Activated T-helper 2 cell treated with anti-CD3 and anti-CD28 coated beads, Interferon-gamma antibody, Interleukin-2, Interleukin-4, amounts not matched to agents 10 μg/mL and 5 μg/mL and 100 μg/mL, durations not matched to agents 14 hours and 24 hours and 36 hours (primary cell): ENCODE measurements around the gene ERC2. TPM values are rescaled to one million over a fixed set of nuclear protein-coding genes. Genes with fewer than 3 reads are reported as not detected.

Experiments
- DNase-seq: peaks from one replicate; pipeline ENCODE4 v3.0.0; 2021; ENCODE audit warnings: low spot score
- H3K27ac Mint-ChIP-seq: one replicate; pipeline ENCODE4 v1.8.0; 2021; ENCODE audit warnings: mixed read lengths
- H3K27me3 Mint-ChIP-seq: one replicate; pipeline ENCODE4 v1.8.0; 2021; ENCODE audit warnings: low read depth, mixed read lengths
- H3K36me3 Mint-ChIP-seq: one replicate; pipeline ENCODE4 v1.8.0; 2021; ENCODE audit warnings: low read depth, mixed read lengths
- H3K4me1 Mint-ChIP-seq: one replicate; pipeline ENCODE4 v1.8.0; 2021; ENCODE audit warnings: low read depth, mixed read lengths
- H3K4me3 Mint-ChIP-seq: one replicate; pipeline ENCODE4 v1.8.0; 2021; ENCODE audit warnings: low read depth, mild to moderate bottlenecking, moderate library complexity, mixed read lengths
- H3K9me3 Mint-ChIP-seq: one replicate; pipeline ENCODE4 v1.8.0; 2021; ENCODE audit warnings: mixed read lengths
- intact Hi-C: fragments of 100-400 bp; cut with micrococcal nuclease; formaldehyde crosslinking; loops from one replicate; pipeline ENCODE4 v1.15.1; 2023
- total RNA-seq: library from RNA; stranded (reverse); gene quantifications from 2 replicates; pipeline ENCODE4 v1.2.3, GENCODE V29; 2022

Gene ERC2
- total RNA-seq, 1 donor from 2014 or later: 0.09 TPM

GRCh38 chr3:55500555-55501330, 967.5 kb downstream of the ERC2 start:
- Mint-ChIP-seq H3K36me3 (no peaks in the 10 kb centered on the region), H3K4me3 (no peak overlapping the region), H3K9me3 (no peaks in the 10 kb centered on the region), H3K4me1 (no peaks in the 10 kb centered on the region), H3K27me3 (no peaks in the 10 kb centered on the region), H3K27ac (no peak overlapping the region)
- DNase-seq: no peak
- intact Hi-C loops: no loop called here

GRCh38 chr3:55498520-55498919, 969.7 kb downstream of the ERC2 start:
- H3K36me3 Mint-ChIP-seq: no peaks in the 10 kb centered on the region
- no peak for DNase-seq
- intact Hi-C loops: no loop called here
- no peak overlapping the region for H3K4me3 Mint-ChIP-seq
- no peaks in the 10 kb centered on the region for H3K9me3 Mint-ChIP-seq
- H3K4me1 Mint-ChIP-seq: no peaks in the 10 kb centered on the region
- H3K27me3 Mint-ChIP-seq: no peaks in the 10 kb centered on the region
- H3K27ac Mint-ChIP-seq: no peak overlapping the region

- no peak for DNase-seq
- H3K27me3 Mint-ChIP-seq: no peaks in the 10 kb centered on the region
- no peaks in the 10 kb centered on the region for H3K9me3 Mint-ChIP-seq
- no peaks in the 10 kb centered on the region for H3K36me3 Mint-ChIP-seq
- no peaks in the 10 kb centered on the region for H3K4me1 Mint-ChIP-seq
- intact Hi-C loops: no loop called here
- H3K4me3 Mint-ChIP-seq: no peak overlapping the region
- H3K27ac Mint-ChIP-seq: no peak overlapping the region
These were observed 971.0 kb downstream of the ERC2 start for GRCh38 chr3:55497250-55497649.

GRCh38 chr3:55494976-55495375, 973.3 kb downstream of the ERC2 start:
- Mint-ChIP-seq H3K4me1 (no peaks in the 10 kb centered on the region), H3K36me3 (no peaks in the 10 kb centered on the region), H3K9me3 (no peaks in the 10 kb centered on the region), H3K4me3 (no peak overlapping the region), H3K27ac (no peak overlapping the region), H3K27me3 (peaks cover 12% of the 10 kb centered on the region)
- intact Hi-C loops: no loop called here
- no peak for DNase-seq

GRCh38 chr3:55492976-55493375, 975.3 kb downstream of the ERC2 start:
- H3K27ac Mint-ChIP-seq: no peak overlapping the region
- H3K4me1 Mint-ChIP-seq: peaks cover 3% of the 10 kb centered on the region

GRCh38 chr3:55491296-55491816, 976.9 kb downstream of the ERC2 start:
- no peaks in the 10 kb centered on the region for H3K36me3 Mint-ChIP-seq
- intact Hi-C loops: no loop called here

More at GRCh38 chr3:55492976-55493375, 975.3 kb downstream of the ERC2 start:
- Mint-ChIP-seq H3K4me3 (no peak overlapping the region), H3K27me3 (peaks cover 29% of the 10 kb centered on the region), H3K36me3 (no peaks in the 10 kb centered on the region), H3K9me3 (no peaks in the 10 kb centered on the region)
- DNase-seq: no peak
- intact Hi-C loops: no loop called here

GRCh38 chr3:55490276-55490913, 977.9 kb downstream of the ERC2 start:
- Mint-ChIP-seq H3K4me3 (no peak overlapping the region), H3K27ac (no peak overlapping the region), H3K36me3 (no peaks in the 10 kb centered on the region), H3K27me3 (peaks cover 50% of the 10 kb centered on the region), H3K4me1 (peaks cover 15% of the 10 kb centered on the region), H3K9me3 (no peaks in the 10 kb centered on the region)
- intact Hi-C loops: no loop called here
- no peak for DNase-seq

More at GRCh38 chr3:55491296-55491816, 976.9 kb downstream of the ERC2 start:
- Mint-ChIP-seq H3K9me3 (no peaks in the 10 kb centered on the region), H3K27me3 (peaks cover 42% of the 10 kb centered on the region), H3K27ac (no peak overlapping the region), H3K4me1 (peaks cover 12% of the 10 kb centered on the region), H3K4me3 (no peak overlapping the region)
- DNase-seq: no peak

- Mint-ChIP-seq H3K4me3 (no peak overlapping the region), H3K27me3 (peaks cover 54% of the 10 kb centered on the region), H3K36me3 (no peaks in the 10 kb centered on the region), H3K4me1 (peaks cover 17% of the 10 kb centered on the region), H3K27ac (no peak overlapping the region), H3K9me3 (no peaks in the 10 kb centered on the region)
- intact Hi-C loops: loop anchor here (5.0 to 10.0 kb wide), 2 partner anchors 975 to 1367 kb away; partner anchors contain the start of genes CACNA2D3 and ERC2
- DNase-seq: no peak
These were observed 978.5 kb downstream of the ERC2 start for GRCh38 chr3:55489798-55490132.

GRCh38 chr3:55488398-55489055, 979.7 kb downstream of the ERC2 start:
- H3K4me3 Mint-ChIP-seq: peak overlapping the region; percentile 52
- peaks cover 66% of the 10 kb centered on the region for H3K27me3 Mint-ChIP-seq
- intact Hi-C loops: loop anchor here (5.0 to 10.0 kb wide), 2 partner anchors 976 to 1366 kb away; partner anchors contain the start of genes CACNA2D3 and ERC2
- DNase-seq: no peak
- no peaks in the 10 kb centered on the region for H3K9me3 Mint-ChIP-seq
- H3K36me3 Mint-ChIP-seq: no peaks in the 10 kb centered on the region
- H3K27ac Mint-ChIP-seq: no peak overlapping the region
- H3K4me1 Mint-ChIP-seq: peaks cover 17% of the 10 kb centered on the region

- Mint-ChIP-seq H3K36me3 (no peaks in the 10 kb centered on the region), H3K9me3 (no peaks in the 10 kb centered on the region), H3K4me3 (peak overlapping the region; percentile 78)
These were observed 980.7 kb downstream of the ERC2 start for GRCh38 chr3:55487381-55488241.

GRCh38 chr3:55486857-55487380, 981.3 kb downstream of the ERC2 start, which contains the start of gene WNT5A:
WNT5A (minus strand) TSS chr3:55487306; CDS start chr3:55486985, 321 bp downstream.
- Mint-ChIP-seq H3K9me3 (no peaks in the 10 kb centered on the region), H3K36me3 (no peaks in the 10 kb centered on the region), H3K4me3 (peak within 1 kb of the TSS; percentile 78), H3K27ac (peak within 1 kb of the TSS; percentile 17), H3K27me3 (peaks cover 78% of the 10 kb centered on the region), H3K4me1 (peaks cover 17% of the 10 kb centered on the region)
- DNase-seq: no peak
- intact Hi-C loops: loop anchor here (5.0 to 10.0 kb wide), 2 partner anchors 978 to 1365 kb away; partner anchors contain the start of genes CACNA2D3 and ERC2

More at GRCh38 chr3:55487381-55488241, 980.7 kb downstream of the ERC2 start:
- peaks cover 76% of the 10 kb centered on the region for H3K27me3 Mint-ChIP-seq
- H3K27ac Mint-ChIP-seq: no peak overlapping the region
- no peak for DNase-seq
- H3K4me1 Mint-ChIP-seq: peaks cover 17% of the 10 kb centered on the region
- intact Hi-C loops: loop anchor here (5.0 to 10.0 kb wide), 2 partner anchors 977 to 1365 kb away; partner anchors contain the start of genes CACNA2D3 and ERC2
